Activated CD8-positive, alpha-beta memory T cell treated with anti-CD3 and anti-CD28 coated beads, Interleukin-2, amount 50 U/mL, for 48 hours (primary cell): ENCODE results near the gene STK25.
A peak's percentile ranks its signal among the peaks of the same experiment; 100 is the strongest.
"Not testable (repeated sequence)": the region's sequence is repeated elsewhere in the genome, so short reads cannot be mapped to it uniquely, and the experiment has no call there.

Source experiments
- DNase-seq: peaks from one replicate; pipeline ENCODE4 v3.0.0-alpha.2; 2020

The STK25 gene

DNA sequence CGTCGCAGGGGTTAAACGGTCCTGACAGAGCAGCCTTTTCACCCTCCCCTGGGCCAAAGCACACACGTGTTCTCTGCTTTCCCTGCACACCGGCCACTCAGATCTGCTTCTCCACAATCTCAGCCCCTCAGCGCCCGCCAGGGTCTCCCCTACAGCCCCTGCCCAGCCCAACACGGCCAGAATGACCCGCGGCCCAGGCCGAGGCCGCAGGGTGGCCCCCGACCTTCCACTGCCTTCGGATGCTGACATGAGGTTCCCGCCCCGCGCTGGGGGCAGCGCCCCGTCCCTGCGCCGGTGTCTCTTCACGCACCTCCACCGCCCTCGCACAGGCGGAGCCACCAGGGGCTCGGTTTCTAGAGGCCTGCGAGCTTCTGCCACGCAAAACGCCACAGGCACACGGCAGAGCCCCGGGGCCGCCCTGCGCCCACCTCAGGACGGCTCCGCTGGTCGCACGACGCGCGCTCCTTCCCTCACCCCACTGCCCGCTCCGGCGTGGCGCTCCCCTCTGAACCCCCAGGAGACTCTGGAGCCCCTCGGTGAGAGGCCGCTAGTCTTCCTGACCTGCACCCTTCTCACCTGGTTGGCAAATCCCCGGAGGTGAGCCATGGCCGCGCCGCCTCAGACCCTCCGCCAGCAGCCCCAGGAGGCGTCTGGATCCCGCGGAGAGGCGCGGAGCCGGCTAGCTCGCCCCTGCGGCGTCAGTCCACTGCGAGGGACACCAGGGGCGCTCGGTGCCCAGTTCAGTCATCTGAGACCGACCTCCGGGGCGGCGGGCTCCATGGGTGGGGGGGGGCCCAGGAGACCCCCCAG, 749 bp downstream of the STK25 start:
- peak; percentile 76 for DNase-seq

DNA sequence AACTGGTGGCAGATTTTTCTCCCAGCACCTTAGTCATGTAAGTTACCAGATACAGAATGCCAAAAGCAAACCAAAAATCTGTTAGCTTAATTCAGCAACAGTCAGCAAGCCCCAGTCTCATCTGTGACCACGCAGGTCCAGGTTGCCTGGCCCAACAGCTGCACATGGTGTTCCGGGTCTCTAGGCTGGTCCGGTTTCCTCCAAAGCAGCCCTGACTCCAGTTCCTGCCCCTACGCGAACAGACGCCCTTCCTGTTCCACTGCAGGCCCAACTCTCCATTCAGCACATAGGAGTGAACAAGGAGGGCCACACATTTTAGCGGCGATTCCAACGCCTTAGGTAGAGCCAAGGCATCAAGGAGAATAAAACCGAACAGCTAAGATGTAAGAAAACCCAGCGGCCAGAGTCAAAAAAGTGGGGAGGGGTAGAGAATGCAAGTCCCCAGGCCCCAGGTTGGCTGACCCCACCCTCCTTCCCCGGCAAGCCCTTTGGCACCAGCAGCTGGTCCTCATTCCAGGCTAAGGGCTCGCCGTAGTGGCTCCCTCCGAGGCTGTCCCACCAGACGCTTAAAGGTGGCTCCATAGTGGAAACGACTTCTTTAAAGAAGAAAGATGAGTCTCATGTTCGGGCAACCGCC, 1.5 kb downstream of the STK25 start:
- DNase-seq: no peak

DNA sequence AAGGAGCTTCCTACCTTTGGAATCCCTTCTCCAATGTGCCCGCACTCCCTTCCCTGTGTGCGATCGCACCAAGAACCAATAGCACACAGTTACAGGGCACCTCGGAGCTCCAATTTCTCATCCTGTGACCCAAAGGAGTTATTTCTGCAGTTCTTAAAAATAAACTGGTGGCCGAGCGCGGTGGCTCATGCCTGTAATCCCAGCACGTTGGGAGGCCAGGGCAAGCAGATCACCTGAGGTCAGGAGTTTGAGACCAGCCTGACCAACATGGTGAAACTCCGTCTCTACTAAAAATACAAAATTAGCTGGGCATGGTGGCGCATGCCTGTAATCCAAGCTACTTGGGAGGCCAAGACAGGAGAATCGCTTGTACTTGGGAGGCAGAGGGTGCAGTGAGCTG, 2.1 kb downstream of the STK25 start:
- not testable (repeated sequence) for DNase-seq

DNA sequence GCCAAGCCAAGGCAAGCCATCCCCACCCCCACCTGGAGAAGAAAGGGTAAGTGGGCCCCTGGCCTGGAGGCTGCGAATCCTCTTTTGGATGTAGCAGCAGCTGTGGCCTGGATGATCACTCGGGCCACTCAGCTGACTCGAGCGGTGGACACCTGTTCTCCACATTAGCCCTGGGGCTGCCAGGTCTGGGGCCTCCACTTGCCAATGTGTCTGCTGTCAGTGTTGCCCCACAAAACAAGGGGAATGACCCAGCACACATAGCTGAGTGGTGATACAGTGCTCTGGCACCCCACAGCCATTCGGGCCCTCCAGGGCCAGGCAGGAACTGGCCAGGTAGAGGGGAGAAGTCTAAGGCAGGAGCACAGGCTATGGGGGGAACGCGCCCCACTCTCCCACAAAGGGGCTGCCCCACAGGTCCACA, 2.6 kb downstream of the STK25 start:
- no peak for DNase-seq

DNA sequence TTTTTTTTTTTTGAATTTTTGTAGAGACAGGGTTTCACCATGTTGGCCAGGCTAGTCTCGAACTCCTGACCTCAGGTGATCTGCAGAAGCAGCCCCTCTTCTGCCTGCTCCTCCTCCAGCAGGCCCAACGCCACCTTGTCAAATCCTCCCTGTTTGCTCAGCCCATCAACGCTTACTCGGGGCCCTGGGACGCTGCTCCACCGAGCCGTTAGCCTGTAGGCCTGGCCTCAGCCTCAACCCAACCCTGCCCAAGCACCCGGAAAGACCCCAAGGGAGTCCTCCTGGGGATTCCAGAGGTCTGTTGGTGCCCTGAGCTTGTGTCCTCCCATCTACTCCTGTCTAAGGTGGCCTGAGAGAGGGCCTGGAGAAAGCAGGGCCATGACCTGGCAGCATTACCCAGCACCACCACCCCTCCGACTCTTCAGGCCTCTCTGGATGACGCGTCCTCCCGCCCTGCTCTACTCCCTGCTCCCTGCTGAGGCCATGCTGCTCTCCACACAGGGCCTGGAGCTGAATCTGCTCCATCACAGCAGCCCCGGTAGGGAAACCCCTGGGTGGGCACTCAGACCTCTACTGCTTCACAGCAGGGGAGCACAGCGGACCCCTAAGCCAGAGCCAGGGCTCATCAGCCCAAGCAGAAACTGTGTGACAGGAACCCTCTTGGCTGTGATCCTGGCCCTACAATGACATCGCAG, 3.2 kb downstream of the STK25 start:
- DNase-seq: no peak

DNA sequence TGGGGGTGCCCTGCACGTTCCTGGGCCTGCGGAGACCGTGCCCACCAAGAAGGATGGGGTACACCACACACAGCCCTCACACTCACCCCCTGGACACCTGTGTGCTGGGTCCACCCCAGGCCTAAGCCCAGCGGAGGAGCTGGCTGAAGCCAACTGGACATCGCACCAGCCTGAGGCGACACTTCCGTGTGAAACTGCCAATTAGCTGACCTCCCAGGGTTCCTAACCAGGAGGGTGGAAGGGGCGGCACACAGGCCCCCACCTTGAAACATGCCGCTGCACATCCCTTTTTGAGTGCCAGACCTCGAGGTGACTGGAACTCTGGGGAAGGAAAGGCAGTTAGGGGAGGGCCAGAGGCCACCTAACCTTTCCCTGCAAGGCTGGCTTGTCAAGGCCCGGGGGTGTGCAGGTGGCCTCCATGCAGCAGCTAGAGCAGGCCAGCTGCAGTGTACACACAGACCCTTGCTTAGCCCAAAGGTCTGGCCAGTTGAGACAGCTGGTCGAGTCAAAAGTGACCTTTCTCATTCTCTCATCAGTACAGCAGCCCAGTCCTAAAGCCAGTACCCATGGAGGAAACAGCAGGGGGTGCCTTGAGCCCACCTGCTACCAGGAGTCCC, 4.5 kb downstream of the STK25 start:
- DNase-seq: no peak

DNA sequence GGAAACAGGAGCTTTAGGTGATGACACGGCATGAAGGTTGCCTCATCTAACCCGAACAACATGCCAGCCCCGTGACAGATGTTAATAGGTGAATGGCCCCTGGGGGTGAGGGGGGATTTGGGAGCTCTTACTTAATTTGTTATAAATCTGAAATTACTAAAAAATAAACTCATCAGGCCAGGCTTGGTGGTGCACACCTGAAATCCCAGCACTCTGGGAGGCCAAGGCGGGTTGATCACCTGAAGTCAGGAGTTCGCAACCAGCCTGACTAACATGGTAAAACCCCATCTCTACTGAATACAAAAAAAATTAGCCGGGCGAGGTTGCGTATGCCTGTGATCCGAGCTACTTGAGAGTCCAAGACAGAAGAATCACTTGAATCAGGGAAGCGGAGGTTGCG, 6.1 kb downstream of the STK25 start:
- DNase-seq: no peak

DNA sequence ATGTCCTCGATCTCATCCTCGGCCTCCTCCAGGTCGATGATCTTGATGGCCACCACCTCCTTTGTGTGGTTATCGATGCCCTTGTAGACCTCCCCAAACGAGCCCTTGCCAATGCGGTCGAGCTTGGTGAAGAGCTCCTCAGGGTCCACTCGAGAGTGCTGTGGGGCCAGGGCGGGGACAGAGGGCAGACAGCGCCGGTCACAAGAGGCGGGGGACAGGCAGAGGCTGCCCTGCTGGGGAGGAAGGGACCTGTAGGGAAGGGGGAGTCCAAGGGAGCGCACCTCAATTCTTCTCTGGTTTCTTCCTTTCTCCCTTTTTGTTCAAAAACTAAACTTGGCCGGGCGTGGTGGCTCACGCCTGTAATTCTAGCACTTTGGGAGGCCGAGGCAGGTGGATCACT, 6.8 kb downstream of the STK25 start:
- no peak for DNase-seq

DNA sequence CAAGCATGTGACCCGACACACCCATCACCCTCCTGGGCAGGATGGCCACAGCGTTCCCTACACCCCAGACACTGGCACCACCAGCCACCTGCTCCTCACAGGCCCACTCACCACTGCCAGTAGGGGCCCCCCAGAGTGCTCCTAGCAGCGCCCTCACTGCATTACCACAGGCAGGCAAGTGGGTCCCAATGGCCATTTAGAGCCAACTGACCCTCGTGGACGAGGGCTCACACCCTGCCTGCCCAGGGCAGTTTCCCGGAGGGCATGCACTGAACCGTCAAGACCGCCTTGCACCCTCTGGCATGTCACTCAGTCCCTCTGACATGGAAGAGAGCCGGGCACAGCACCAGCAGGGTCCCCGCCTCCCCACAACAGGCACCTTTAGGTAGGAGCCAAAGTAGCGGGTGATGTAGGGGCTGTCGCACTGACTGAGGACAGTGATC, 7.3 kb downstream of the STK25 start:
- no peak for DNase-seq

DNA sequence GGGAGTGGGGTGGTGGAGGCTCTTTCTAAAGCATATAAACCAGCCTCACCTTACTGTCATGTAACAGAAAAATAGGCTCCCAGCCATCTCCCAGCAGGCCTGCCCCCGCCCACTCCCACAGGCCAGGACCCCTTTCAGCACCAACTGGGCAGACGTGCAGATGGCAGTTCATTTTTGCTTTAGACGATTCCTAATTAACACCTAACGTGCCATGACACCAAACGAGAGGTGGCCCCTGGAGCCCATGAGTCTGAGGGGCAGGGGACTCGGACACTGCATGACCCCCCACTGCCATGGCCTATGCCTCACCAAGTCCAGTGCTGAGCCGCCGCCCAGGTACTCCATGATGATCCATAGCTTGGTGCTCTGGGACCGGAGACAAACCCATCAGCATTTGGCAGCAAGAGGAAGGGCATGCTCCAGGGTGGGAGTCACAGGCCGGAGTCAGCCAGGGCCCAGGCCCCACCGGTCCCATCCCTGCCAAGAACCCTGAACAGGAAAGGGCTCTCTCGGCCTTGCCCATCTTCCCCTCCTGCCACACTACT, 7.9 kb downstream of the STK25 start:
- no peak for DNase-seq

DNA sequence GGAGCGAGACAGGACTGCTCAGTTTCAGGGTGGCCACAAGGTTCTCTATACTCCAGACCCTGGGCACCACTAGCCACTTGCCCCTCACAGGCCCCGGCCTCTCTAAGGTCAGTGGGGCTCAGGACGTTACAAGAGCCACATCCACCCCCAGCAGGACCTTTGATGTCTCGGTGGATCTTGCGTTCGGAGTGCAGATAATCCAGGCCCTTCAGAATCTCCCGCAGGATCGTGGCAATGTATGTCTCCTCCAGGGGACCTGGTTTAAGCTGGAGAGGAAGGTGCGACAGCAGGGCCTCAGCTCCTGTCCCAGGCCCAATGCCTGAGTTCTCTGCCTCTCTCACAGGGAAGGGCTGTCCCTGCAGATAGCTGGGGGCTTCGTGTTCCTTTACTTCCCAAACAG, 8.4 kb downstream of the STK25 start:
- no peak for DNase-seq

DNA sequence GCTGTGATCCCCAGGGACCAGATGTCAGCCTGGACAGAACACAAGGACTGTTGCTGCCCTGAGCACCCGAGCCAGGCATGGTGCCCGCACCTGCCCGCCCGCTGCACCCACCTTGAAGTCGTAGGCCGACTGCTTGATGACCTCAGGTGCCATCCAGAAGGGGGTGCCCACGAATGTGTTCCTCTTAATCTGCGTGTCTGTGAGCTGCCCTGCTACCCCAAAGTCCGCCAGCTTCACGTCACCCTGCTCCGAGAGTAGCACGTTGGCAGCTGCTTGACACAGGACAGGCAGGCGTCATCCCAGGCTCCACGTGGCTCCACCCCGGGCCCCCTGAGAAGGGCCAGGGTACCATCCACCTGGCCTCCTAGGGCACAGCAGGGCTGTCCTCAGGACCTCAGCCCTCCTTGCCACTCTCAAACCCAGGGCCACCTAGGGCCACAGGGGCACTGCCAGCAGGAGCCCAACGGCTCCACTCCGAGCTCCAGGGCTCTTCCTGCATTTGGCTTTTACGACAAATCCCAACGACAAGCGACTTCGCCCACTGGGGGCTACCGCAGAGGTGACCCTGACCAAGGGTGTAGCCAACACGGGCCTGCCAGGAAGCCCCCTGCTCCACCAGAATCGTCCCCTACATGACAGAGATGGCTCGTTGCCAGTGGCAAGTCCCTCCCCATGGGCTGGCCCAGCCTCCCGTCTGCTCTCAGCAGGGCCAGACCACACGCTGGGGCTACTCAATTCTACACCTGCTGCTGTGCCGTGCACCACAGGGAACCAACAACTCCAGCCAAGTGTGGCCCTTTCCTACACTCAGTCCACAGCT, 9.0 kb downstream of the STK25 start:
- DNase-seq: no peak

DNA sequence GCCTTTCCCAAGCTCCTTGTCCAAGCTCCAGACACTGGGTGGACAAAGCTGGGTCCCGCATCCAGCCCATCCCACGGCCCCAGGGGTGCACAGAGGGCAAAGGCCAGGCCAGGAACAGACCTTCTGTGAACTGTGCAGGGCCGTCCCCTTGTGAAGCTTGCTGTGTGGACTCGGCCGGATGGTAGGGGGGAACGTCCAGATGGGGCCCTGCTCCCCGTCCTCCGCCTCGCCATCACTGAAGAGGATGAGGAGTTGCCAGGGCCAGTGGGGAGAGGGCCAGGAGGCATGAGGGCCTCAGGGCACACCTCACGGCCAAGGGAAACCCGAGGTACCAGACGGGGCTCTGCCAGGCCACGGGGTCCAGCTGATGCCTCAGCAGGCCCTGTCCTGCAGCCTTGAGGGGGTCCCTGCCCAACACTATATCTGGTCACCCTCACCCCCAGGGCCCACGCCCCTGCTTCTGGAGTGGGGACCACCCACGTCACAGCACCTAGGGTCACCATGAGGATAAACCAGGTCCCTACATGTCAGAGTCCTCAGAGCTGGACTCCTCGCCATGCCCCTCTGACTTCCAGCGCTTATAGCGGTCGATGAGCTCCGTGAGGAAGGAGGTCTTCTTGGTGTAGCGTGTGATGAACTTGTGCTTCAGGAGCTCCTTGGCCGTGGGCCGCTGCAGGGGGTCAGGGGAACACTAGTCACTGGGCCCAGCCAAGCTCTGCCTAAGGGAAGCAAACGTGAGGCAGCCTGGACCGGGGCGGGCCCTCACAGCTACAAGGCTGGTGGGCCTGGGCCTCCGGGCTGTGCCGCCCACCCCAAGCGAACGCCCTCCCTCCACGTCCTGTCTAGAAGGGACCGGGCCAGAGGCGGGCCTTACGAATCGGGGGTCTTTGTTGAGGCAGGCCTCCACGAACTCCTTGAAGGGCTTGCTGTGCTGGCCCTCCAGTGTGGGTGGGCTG, 10.0 kb downstream of the STK25 start:
- DNase-seq: no peak

DNA sequence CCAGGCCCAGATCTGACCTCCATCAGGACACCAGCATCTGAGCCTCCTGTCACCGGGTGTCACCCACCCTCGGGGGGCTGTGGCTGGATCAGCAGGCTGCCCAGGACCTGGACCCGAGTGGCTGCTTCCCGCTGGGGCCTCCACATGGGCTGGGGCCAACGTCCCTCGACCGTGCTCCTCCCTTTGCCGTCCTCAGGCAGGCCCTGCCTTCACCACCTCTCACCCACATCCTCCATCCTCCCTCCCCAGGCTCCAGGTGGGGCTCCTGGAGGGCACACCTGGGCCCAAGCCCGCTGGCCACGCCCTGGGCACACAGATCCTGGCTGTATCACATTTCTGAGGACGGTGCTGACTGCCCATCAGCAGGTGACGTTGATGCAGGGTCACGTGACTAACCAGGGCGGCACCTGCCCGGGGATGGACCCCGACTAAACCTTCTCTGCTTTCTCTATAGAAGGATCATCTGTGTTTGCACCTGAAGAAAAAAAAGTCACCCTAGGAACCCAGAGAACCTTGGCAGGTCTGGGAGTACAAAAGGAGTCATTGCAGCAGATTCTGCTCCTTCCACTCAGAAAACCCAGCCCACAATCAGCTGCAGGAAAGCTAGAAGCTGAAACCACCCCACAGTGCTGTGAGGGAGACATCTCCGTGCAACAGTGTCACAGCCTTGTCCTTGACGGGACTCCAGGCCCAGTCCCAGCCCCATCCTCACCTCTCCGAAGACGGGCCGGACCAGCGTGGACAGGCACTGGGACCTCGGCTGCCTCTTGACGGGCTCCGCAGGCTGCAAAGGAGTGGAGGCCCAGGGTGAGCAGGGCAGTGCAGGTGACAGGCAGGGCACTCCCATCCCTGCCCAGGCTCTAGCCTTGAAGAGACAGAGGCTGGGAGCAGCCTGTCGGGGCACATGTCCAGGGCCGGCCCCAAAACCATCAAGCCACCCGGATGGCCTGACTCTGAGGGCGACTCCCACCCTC, 11.2 kb downstream of the STK25 start:
- no peak for DNase-seq

DNA sequence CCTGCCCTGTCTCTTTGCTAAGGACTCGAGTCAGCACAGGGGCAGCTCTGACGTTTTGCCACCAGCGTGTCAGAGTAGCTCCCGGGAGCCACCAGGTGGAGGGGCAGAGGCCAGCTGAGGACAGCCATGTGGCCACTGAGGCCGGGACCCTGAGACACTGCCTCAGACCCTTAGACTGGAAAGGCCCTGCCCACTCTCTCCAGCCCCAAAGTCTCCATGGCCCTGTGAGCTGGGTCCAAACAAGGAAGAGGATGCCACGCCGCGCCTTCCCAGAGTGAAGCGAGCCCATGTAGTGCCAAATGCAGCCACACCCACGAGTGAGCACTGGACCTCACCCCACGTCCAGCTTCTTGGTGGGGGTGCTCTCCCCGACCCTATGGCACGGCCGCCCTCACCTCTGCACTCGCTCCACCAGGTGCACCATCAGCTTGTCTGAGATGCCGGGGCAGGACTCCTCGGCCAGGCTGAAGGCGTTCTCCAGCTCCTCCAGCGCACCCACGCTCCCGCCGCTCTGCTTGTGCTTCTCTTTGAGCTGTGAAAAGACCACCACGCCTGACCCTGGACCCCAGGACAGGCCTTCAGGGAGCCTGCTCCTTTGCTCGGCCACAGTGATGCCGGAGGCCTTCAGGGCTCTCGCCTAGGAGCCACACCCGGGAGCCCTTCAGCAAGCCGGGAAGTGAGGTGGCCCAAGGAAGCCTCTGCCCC, 12.2 kb downstream of the STK25 start:
- no peak for DNase-seq

DNA sequence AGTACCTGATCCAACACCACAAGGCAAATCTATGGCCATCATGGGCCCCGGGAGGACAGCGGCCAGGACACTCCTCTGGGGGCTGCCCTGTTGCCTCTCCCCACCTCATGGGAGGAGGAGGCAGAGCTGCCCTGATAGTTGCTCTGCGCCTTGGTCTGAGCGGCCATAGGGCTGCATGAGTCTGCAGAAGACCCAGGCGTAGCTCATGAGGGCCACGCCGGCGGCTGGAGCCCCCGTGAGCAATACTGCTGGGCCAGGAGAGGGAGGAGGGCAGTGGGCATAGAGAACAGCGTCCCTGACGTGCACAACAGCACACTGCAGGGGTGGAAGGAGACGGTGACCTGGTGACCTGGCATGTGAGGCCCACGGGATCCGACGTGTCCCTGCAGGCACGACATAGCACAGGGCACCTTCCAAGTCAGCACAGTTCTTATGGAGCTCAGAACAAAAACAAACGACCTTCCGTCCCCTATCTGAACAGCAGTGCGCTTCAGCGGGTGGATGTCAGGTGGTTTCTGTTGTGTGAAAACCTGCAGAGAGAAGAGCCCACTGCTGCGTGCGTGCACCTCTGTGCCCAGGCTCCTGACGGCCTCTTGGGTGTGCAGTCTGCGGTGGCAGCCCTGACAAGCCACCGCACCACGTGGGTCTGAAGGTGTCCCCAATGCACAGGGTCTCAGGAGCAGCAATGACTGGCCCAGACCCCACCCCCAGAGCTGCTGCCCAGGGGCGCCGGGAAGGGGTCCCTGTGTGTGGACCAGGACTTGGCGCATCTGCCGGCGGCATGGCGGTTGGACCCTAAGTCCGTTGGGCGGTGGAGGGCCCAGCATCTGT, 13.0 kb downstream of the STK25 start:
- no peak for DNase-seq

DNA sequence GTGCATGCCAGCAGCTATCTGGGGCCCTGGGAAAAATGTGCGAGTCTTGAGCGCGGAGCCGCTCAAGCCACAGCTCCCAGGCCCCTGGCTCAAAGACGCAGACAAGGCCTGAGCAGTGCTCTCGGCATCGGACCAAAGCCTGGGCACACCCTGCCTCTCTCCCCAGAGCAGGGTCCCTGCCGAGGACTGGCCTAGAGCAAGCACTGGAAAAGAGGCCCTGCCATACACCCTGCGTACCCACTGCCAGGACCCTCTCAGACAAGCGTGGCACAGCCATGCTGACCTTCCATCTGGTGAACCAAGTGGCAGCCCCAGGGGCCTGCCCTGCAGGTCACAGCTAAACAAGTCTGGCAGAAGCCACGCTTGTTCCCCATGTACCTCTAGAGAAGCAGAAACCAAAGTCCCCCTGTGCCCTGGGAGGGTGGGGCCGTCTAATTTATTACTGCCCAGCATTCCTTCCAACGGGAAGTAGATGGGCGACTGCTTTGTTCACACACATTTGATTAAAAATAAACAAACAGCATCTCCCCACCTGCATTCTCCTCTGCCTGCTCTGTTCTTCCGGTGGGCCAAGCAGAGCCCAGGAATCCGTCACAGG, 14.0 kb downstream of the STK25 start:
- no peak for DNase-seq

DNA sequence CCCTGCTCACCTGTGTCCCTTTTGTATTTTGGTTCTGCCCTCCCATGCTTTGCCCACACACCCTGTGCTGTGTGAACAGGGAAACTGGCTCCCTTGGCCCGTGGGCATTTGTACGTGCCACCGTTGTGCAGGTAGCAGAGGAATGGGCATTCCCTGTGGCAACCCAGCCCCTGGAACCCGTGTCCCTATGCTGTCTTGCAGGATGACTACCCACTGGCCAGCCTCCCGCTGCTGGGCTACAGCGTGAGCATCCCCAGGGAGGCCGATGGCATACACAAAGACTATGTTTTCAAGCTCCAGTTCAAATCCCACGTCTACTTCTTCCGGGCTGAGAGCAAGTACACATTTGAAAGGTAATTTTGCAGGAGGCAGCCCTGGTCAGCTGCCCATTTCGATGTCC, 15.3 kb downstream of the STK25 start:
- no peak for DNase-seq
